HL-60 (cell line): ENCODE data around the gene NFIX.

Experiments
- DNase-seq, 2 experiments: peaks; one replicate each; pipeline ENCODE4 v3.0.0-alpha.2; 2010 to 2020; ENCODE audit warnings: low read depth in 1 of 2, low spot score in 1 of 2
- H3K27ac ChIP-seq: fragments of 250-450 bp; sonication (Bioruptor Pico); replicated peaks from 2 replicates; pipeline ENCODE4 v1.5.1; 2020; ENCODE audit warnings: mild to moderate bottlenecking, moderate library complexity
- H3K27me3 ChIP-seq: fragments of 250-450 bp; sonication (Bioruptor Pico); 2 replicates; pipeline ENCODE4 v1.5.1; 2021; ENCODE audit warnings: mild to moderate bottlenecking, moderate library complexity; ENCODE audit not compliant: insufficient read depth, poor library complexity, severe bottlenecking
- H3K4me3 ChIP-seq: replicated peaks from 2 replicates; pipeline ENCODE4 v1.5.1; 2011; ENCODE audit warnings: mild to moderate bottlenecking, control low read depth, low read length; ENCODE audit not compliant: insufficient read depth
- GABPA ChIP-seq: IDR thresholded peaks from 2 replicates; pipeline ENCODE4 v1.6.1; 2012; ENCODE audit warnings: low read depth
- POLR2AphosphoS5 ChIP-seq: IDR thresholded peaks from 2 replicates; pipeline ENCODE4 v1.6.1; 2012; ENCODE audit warnings: low read depth
- SPI1 ChIP-seq: IDR thresholded peaks from 2 replicates; pipeline ENCODE4 v1.6.1; 2012; ENCODE audit warnings: low read depth, mild to moderate bottlenecking, borderline replicate concordance
- TF ChIP-seq, protein P1 (sequence below): IDR thresholded peaks from 2 replicates; pipeline ENCODE4 v1.6.1; 2012; ENCODE audit warnings: low read depth; ENCODE audit not compliant: insufficient replicate concordance
- TF ChIP-seq, protein P2 (sequence below): IDR thresholded peaks from one replicate; pipeline ENCODE4 v1.5.1; 2011; ENCODE audit warnings: low read length, control low read depth, inconsistent platforms; ENCODE audit not compliant: insufficient read depth

Gene NFIX

DNA sequence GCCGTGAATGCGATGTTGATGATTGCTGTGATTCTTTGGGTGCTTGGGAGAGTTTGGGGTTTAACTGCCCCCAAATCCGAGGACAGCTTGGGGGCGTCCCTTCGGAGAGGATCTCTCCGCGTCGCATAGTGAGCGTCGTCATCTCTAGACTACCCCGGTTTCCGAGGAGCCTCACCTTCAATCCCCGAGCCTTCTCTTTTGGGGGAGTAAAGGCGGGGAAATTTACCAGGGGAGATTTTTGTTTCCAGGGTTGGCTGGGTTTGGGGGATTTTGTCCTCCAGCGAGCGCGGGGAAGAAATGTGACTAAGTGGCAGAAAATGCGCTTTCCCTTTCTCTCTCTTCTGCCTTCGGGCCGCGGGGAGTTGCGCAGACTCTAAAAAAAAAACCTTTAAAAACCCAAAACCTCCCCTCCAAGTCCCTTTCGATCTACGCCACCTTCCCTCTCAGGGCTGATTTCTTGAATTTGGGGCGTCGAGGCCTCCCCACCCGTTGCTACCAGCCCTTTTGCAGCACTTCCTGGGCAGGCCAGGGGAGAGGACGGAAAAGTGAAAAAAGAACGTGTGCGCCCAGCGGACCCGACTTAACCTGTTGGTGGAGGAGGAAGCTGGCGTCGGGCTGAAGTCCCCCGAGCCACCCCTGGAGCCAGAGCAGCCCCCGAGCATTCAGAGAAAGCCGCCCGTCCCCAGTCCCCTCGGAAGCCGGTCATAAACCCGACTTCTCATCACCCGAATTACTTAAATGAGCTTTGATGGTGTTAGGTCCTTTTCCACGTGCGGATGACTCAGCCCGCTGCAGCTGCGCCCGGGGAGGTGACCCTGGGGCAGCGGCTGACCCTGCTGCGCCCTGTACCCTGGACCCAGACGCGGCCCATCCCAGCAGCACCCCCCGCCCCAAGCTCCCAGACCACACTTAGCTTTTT, 17.7 kb downstream of the NFIX start:
- peak in 1 of 2 experiments; percentile 32 for DNase-seq
- no peak overlapping the region for H3K27ac ChIP-seq
- TF ChIP-seq SPI1 = no peak
- TF ChIP-seq, protein P1, sequence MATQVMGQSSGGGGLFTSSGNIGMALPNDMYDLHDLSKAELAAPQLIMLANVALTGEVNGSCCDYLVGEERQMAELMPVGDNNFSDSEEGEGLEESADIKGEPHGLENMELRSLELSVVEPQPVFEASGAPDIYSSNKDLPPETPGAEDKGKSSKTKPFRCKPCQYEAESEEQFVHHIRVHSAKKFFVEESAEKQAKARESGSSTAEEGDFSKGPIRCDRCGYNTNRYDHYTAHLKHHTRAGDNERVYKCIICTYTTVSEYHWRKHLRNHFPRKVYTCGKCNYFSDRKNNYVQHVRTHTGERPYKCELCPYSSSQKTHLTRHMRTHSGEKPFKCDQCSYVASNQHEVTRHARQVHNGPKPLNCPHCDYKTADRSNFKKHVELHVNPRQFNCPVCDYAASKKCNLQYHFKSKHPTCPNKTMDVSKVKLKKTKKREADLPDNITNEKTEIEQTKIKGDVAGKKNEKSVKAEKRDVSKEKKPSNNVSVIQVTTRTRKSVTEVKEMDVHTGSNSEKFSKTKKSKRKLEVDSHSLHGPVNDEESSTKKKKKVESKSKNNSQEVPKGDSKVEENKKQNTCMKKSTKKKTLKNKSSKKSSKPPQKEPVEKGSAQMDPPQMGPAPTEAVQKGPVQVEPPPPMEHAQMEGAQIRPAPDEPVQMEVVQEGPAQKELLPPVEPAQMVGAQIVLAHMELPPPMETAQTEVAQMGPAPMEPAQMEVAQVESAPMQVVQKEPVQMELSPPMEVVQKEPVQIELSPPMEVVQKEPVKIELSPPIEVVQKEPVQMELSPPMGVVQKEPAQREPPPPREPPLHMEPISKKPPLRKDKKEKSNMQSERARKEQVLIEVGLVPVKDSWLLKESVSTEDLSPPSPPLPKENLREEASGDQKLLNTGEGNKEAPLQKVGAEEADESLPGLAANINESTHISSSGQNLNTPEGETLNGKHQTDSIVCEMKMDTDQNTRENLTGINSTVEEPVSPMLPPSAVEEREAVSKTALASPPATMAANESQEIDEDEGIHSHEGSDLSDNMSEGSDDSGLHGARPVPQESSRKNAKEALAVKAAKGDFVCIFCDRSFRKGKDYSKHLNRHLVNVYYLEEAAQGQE = no peak
- no peak for TF ChIP-seq POLR2AphosphoS5
- TF ChIP-seq GABPA = no peak
- TF ChIP-seq, protein P2, sequence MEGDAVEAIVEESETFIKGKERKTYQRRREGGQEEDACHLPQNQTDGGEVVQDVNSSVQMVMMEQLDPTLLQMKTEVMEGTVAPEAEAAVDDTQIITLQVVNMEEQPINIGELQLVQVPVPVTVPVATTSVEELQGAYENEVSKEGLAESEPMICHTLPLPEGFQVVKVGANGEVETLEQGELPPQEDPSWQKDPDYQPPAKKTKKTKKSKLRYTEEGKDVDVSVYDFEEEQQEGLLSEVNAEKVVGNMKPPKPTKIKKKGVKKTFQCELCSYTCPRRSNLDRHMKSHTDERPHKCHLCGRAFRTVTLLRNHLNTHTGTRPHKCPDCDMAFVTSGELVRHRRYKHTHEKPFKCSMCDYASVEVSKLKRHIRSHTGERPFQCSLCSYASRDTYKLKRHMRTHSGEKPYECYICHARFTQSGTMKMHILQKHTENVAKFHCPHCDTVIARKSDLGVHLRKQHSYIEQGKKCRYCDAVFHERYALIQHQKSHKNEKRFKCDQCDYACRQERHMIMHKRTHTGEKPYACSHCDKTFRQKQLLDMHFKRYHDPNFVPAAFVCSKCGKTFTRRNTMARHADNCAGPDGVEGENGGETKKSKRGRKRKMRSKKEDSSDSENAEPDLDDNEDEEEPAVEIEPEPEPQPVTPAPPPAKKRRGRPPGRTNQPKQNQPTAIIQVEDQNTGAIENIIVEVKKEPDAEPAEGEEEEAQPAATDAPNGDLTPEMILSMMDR = no peak
- H3K4me3 ChIP-seq = no peak overlapping the region; the same call in 1 of the 2 replicates
- peaks cover 35% of the 10 kb centered on the region for H3K27me3 ChIP-seq

DNA sequence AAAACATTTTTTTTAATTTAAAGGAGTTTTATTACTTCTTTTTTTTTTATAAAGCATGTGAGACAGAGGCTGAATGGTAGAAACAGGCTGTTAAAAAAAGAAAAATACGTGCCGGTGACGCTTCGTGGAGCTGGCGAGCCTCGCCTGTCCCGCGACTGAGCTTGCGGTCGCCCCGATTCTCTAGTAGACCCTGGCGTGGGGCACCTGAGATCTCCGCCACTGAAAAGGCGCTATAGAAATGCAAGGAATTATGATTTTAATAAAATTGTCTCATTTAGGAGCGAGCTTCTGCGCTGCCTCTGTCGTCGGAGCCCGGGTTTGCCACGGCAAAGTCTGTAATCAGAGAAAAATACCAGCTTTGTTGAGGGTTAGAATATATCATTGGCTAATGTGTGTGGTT, 18.4 kb downstream of the NFIX start:
- Histone ChIP-seq H3K27ac (no peak overlapping the region), H3K4me3 (no peak overlapping the region; the same call in 1 of the 2 replicates)
- TF ChIP-seq POLR2AphosphoS5 (no peak), SPI1 (no peak), GABPA (no peak)
- TF ChIP-seq, protein P1 = no peak
- TF ChIP-seq, protein P2 = no peak

DNA sequence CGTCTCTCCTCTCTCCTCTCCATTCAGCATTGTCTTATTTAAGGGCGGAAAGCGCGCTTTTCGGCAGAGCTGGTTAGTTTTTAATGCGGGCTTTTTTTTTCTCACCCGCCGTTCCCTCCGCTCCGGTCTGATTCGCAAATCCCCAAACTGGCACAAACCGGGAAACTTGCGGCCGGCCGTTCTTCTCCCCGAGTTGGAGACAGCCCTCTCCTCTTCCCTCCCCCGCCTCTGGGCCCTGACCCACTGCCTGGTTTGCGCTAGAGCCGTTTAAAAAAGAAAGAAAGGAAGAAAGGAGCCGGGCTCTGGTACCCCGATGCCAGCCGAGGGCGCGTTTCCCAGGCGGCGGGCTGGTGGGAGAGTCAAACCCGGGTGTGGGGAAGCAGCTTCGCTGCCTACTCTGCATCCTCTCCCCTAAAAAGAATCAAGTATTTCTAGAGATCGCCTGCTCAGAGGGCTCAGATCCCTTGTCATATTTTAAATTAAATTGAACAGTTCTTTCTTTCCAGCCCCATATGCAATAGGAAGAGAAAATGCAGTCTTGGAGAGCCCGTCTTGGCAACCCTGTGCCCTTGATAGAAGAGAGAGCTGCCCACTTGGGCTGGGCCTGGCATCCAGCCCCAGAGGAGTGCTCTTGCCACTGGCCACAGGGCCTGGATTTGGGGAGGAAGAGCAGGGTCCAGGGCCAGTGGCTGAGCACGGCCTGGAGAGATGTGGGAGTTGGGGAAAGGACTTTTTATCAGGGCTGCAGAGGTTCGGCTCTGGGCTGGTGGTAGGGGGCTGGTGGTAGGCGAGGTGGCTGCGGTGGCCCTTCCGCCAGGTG, 19.0 kb downstream of the NFIX start:
- Histone ChIP-seq H3K27ac (no peak overlapping the region), H3K27me3 (peaks cover 35% of the 10 kb centered on the region), H3K4me3 (no peak overlapping the region)
- TF ChIP-seq POLR2AphosphoS5 (no peak), GABPA (no peak), SPI1 (no peak)
- TF ChIP-seq, protein P2 = no peak
- TF ChIP-seq, protein P1 = no peak
- DNase-seq = peak in 1 of 2 experiments; percentile 19

More for the DNA sequence above, 18.4 kb downstream of the NFIX start:
- H3K27me3 ChIP-seq = peaks cover 35% of the 10 kb centered on the region
- DNase-seq = no peak
